HepG2 (cell line): ENCODE results near the gene C5AR1. TPM values are rescaled to one million over a fixed set of nuclear protein-coding genes. Genes with fewer than 3 reads are reported as not detected.

Source experiments
- ARID2 ChIP-seq: sonication (generic); formaldehyde crosslinking; IDR thresholded peaks from 2 replicates; pipeline ENCODE4 v1.8.1; 2022; ENCODE audit warnings: mild to moderate bottlenecking, missing genetic modification reagents, borderline replicate concordance
- CAMTA2 ChIP-seq: sonication (generic); formaldehyde crosslinking; IDR thresholded peaks from 2 replicates; pipeline ENCODE4 v1.4.0; 2020; ENCODE audit warnings: mild to moderate bottlenecking, missing genetic modification reagents, borderline replicate concordance
- ETS1 ChIP-seq: sonication (generic); formaldehyde crosslinking; IDR thresholded peaks from 2 replicates; pipeline ENCODE4 v1.4.0; 2020; ENCODE audit warnings: missing genetic modification reagents
- HIC2 ChIP-seq: sonication (generic); formaldehyde crosslinking; IDR thresholded peaks from 2 replicates; pipeline ENCODE4 v1.9.0; 2022; ENCODE audit warnings: low read depth, missing genetic modification reagents
- HNF4A ChIP-seq: sonication (generic); formaldehyde crosslinking; IDR thresholded peaks from 2 replicates; pipeline ENCODE4 v1.4.0; 2020; ENCODE audit warnings: missing genetic modification reagents
- HOXA7 ChIP-seq: sonication (generic); formaldehyde crosslinking; IDR thresholded peaks from 2 replicates; pipeline ENCODE4 v1.8.1; 2022; ENCODE audit warnings: mild to moderate bottlenecking, missing genetic modification reagents, moderate library complexity
- ISX ChIP-seq: sonication (generic); formaldehyde crosslinking; conservative IDR thresholded peaks from 2 replicates; pipeline ENCODE4 v1.5.0; 2020; ENCODE audit warnings: missing genetic modification reagents
- KMT2A ChIP-seq: sonication (generic); formaldehyde crosslinking; IDR thresholded peaks from 2 replicates; pipeline ENCODE4 v1.4.0; 2020; ENCODE audit warnings: missing genetic modification reagents
- MEF2D ChIP-seq: sonication (generic); formaldehyde crosslinking; IDR thresholded peaks from 2 replicates; pipeline ENCODE4 v1.5.1; 2020; ENCODE audit warnings: mild to moderate bottlenecking, missing genetic modification reagents
- MXD4 ChIP-seq: IDR thresholded peaks from 2 replicates; pipeline ENCODE4 v1.6.1; 2016; ENCODE audit warnings: mild to moderate bottlenecking, missing biosample characterization, missing genetic modification reagents
- NR2F6 ChIP-seq, 2 experiments: IDR thresholded peaks; 2 replicates each; pipeline ENCODE4 v1.6.1; 2016; ENCODE audit warnings: antibody characterized with exemption in 1 of 2, mild to moderate bottlenecking in 1 of 2
- PITX1 ChIP-seq: sonication (generic); formaldehyde crosslinking; IDR thresholded peaks from 2 replicates; pipeline ENCODE4 v1.5.1; 2020; ENCODE audit warnings: mild to moderate bottlenecking, missing genetic modification reagents
- POLR2A ChIP-seq, 2 experiments: IDR thresholded peaks; 2 replicates each; pipeline ENCODE4 v1.6.1; 2011; ENCODE audit warnings: low read depth in 2 of 2, low read length in 2 of 2, mild to moderate bottlenecking in 1 of 2, moderate library complexity in 1 of 2; ENCODE audit not compliant: insufficient read depth in 1 of 2
- SMARCC2 ChIP-seq: fragments of 450-650 bp; IDR thresholded peaks from 2 replicates; pipeline ENCODE4 v1.6.1; 2017; ENCODE audit warnings: antibody characterized with exemption, mild to moderate bottlenecking
- SP4 ChIP-seq: sonication (generic); formaldehyde crosslinking; IDR thresholded peaks from 2 replicates; pipeline ENCODE4 v1.8.1; 2023; ENCODE audit warnings: mild to moderate bottlenecking, missing genetic modification reagents
- TAF15 ChIP-seq: fragments of 200-400 bp; formaldehyde crosslinking; IDR thresholded peaks from one replicate; pipeline ENCODE4 v1.6.1; 2018; ENCODE audit warnings: mild to moderate bottlenecking, low read depth, low read length; ENCODE audit not compliant: poor library complexity, severe bottlenecking
- THAP11 ChIP-seq: IDR thresholded peaks from 2 replicates; pipeline ENCODE4 v1.6.1; 2016; ENCODE audit warnings: missing biosample characterization, missing genetic modification reagents
- TOPORS ChIP-seq: sonication (generic); formaldehyde crosslinking; IDR thresholded peaks from 2 replicates; pipeline ENCODE4 v1.8.0; 2023; ENCODE audit warnings: mild to moderate bottlenecking, missing genetic modification reagents
- WIZ ChIP-seq: sonication (generic); formaldehyde crosslinking; IDR thresholded peaks from 2 replicates; pipeline ENCODE4 v1.5.1; 2020; ENCODE audit warnings: mild to moderate bottlenecking, missing genetic modification reagents
- ZBTB20 ChIP-seq: sonication (generic); formaldehyde crosslinking; IDR thresholded peaks from 2 replicates; pipeline ENCODE4 v1.8.1; 2023; ENCODE audit warnings: missing genetic modification reagents, low read depth, mild to moderate bottlenecking, borderline replicate concordance
- ZBTB38 ChIP-seq: sonication (generic); formaldehyde crosslinking; IDR thresholded peaks from 2 replicates; pipeline ENCODE4 v1.5.1; 2020; ENCODE audit warnings: mild to moderate bottlenecking, missing genetic modification reagents
- ZNF263 ChIP-seq: sonication (generic); formaldehyde crosslinking; IDR thresholded peaks from 2 replicates; pipeline ENCODE4 v1.4.0; 2020; ENCODE audit warnings: missing genetic modification reagents
- ZNF281 ChIP-seq: sonication (generic); formaldehyde crosslinking; IDR thresholded peaks from 2 replicates; pipeline ENCODE4 v1.4.0; 2020; ENCODE audit warnings: missing genetic modification reagents, borderline replicate concordance
- ZNF329 ChIP-seq: sonication (generic); formaldehyde crosslinking; IDR thresholded peaks from 2 replicates; pipeline ENCODE4 v1.9.0; 2021; ENCODE audit warnings: low read depth, mild to moderate bottlenecking, missing genetic modification reagents
- ZNF510 ChIP-seq: sonication (generic); formaldehyde crosslinking; IDR thresholded peaks from 2 replicates; pipeline ENCODE4 v1.4.0; 2020; ENCODE audit warnings: low read depth, mild to moderate bottlenecking, missing genetic modification reagents
- ZNF546 ChIP-seq: sonication (generic); formaldehyde crosslinking; conservative IDR thresholded peaks from 2 replicates; pipeline ENCODE4 v1.8.1; 2023; ENCODE audit warnings: mild to moderate bottlenecking, missing genetic modification reagents
- ZNF724P ChIP-seq: sonication (generic); formaldehyde crosslinking; IDR thresholded peaks from 2 replicates; pipeline ENCODE4 v1.8.0; 2022; ENCODE audit warnings: missing genetic modification reagents, borderline replicate concordance
- ZNF790 ChIP-seq: sonication (generic); formaldehyde crosslinking; IDR thresholded peaks from 2 replicates; pipeline ENCODE4 v1.8.0; 2022; ENCODE audit warnings: missing genetic modification reagents, mild to moderate bottlenecking, borderline replicate concordance
- polyA plus RNA-seq, 8 experiments: library from polyadenylated mRNA; depleted of rRNA in 3 of 8; stranded (reverse) in 7 of 8; unstranded in 1 of 8; fragments of >200 nt; fragmentation: Illumina TruSeq in 4 of 8; extraction: Trizol in 4 of 8; gene quantifications; 2 replicates each; pipeline versions ENCODE4 v1.2.1 to v1.2.3, GENCODE V29; 2011 to 2016; ENCODE audit warnings: low read depth in 4 of 8, missing spikeins in 1 of 8, mixed read lengths in 1 of 8; ENCODE audit not compliant: insufficient read depth in 1 of 8
- total RNA-seq, 5 experiments: library from RNA; depleted of rRNA; stranded (reverse); fragments of >200 nt; fragmentation: Illumina TruSeq; extraction: Trizol; gene quantifications; 2 replicates each; pipeline ENCODE4 v1.2.3, GENCODE V29; 2016; ENCODE audit warnings: low read depth in 1 of 5

The C5AR1 gene
- total and polyA plus RNA-seq, 2 of the 13 experiments (the other 11 are each of a cell fraction or from before 2014, with no cell fraction given), result 0.07 to 1.6 TPM

GRCh38 chr19:47353307-47353712 lies 43.6 kb downstream of the C5AR1 start (continued):
- TF ChIP-seq ZNF546 (CRISPR knock-in tag) (no peak), ZBTB38 (CRISPR knock-in tag) (peak; percentile 98), KMT2A (CRISPR knock-in tag) (peak; percentile 76; the same call in 1 of the 2 replicates), SMARCC2 (no peak), TAF15 (no peak), HNF4A (peak; percentile 98), MEF2D (0 out of 2 replicates have a peak, but pooled peaks have one; percentile 61), HIC2 (CRISPR knock-in tag) (peak; percentile 77), ZNF263 (CRISPR knock-in tag) (peak; percentile 66; the same call in 1 of the 2 replicates), HOXA7 (no peak), ZNF329 (CRISPR knock-in tag) (0 out of 2 replicates have a peak, but pooled peaks have one; percentile 70), MXD4 (CRISPR knock-in tag) (0 out of 2 replicates have a peak, but pooled peaks have one; percentile 58), ZNF510 (no peak), NR2F6 (IDR thresholded peaks at IDR 0.05) (no peak), NR2F6 (CRISPR knock-in tag; IDR thresholded peaks at IDR 0.05) (peak; percentile 36; the same call in 1 of the 2 replicates), THAP11 (CRISPR knock-in tag) (peak; percentile 63; the same call in 1 of the 2 replicates), ZNF281 (CRISPR knock-in tag) (no peak; the same call in 1 of the 2 replicates), TOPORS (CRISPR knock-in tag) (no peak), CAMTA2 (CRISPR knock-in tag) (no peak), SP4 (peak; percentile 51; the same call in 1 of the 2 replicates), ZNF724P (no peak), ZBTB20 (CRISPR knock-in tag) (peak; percentile 55; the same call in 1 of the 2 replicates), PITX1 (0 out of 2 replicates have a peak, but pooled peaks have one; percentile 36), ISX (CRISPR knock-in tag) (no peak), ETS1 (no peak), POLR2A (IDR thresholded peaks at IDR 0.05; ENCODE audit: insufficient read depth in 1 of 2, low read depth in 2 of 2, low read length in 2 of 2) (no peak), WIZ (no peak), ZNF790 (CRISPR knock-in tag) (no peak), ARID2 (no peak)
